HG03159 (cell line): ENCODE results near the gene GPR107.

Experiments used
- ATAC-seq: cut with Tn5 transposase; IDR thresholded peaks from one replicate; pipeline ENCODE4 v1.9.1; 2021; ENCODE audit warnings: mild to moderate bottlenecking, moderate library complexity; ENCODE audit not compliant: unreplicated experiment

GPR107 gene

GRCh38 chr9:130155647-130156046 is 101.9 kb downstream of the GPR107 start:
- no peak for ATAC-seq

GRCh38 chr9:130156672-130157071 is 103.0 kb downstream of the GPR107 start:
- no peak for ATAC-seq

GRCh38 chr9:130157079-130157478 is 103.4 kb downstream of the GPR107 start:
- ATAC-seq: no peak

- no peak for ATAC-seq
These were observed 104.3 kb downstream of the GPR107 start for GRCh38 chr9:130158001-130158400.

GRCh38 chr9:130159057-130159456 is 105.4 kb downstream of the GPR107 start:
- no peak for ATAC-seq

GRCh38 chr9:130159915-130160670 is 106.4 kb downstream of the GPR107 start:
- ATAC-seq: no peak

- no peak for ATAC-seq
These were observed 107.3 kb downstream of the GPR107 start for GRCh38 chr9:130160862-130161470.

- no peak for ATAC-seq
These were observed 111.9 kb downstream of the GPR107 start for GRCh38 chr9:130165579-130165978.

GRCh38 chr9:130166399-130166798 is 112.7 kb downstream of the GPR107 start:
- no peak for ATAC-seq

GRCh38 chr9:130167927-130168326 is 114.2 kb downstream of the GPR107 start:
- no peak for ATAC-seq

GRCh38 chr9:130171226-130172148 is 117.8 kb downstream of the GPR107 start:
- no peak for ATAC-seq

GRCh38 chr9:130172161-130172857 is 118.6 kb downstream of the GPR107 start, which contains the start of gene NCS1:
NCS1 (plus strand) TSS chr9:130172404; CDS start chr9:130172664, 260 bp downstream.
- no peak for ATAC-seq

GRCh38 chr9:130172858-130173665 is 119.4 kb downstream of the GPR107 start:
- no peak for ATAC-seq

- no peak for ATAC-seq
These were observed 119.9 kb downstream of the GPR107 start for GRCh38 chr9:130173666-130173983.

- no peak for ATAC-seq
These were observed 120.3 kb downstream of the GPR107 start for GRCh38 chr9:130174025-130174424.

GRCh38 chr9:130174920-130175321 is 121.2 kb downstream of the GPR107 start:
- ATAC-seq: no peak

- no peak for ATAC-seq
These were observed 121.6 kb downstream of the GPR107 start for GRCh38 chr9:130175355-130175754.

GRCh38 chr9:130176760-130177159 is 123.1 kb downstream of the GPR107 start:
- no peak for ATAC-seq

- ATAC-seq: no peak
These were observed 124.4 kb downstream of the GPR107 start for GRCh38 chr9:130177898-130178805.
